Fibroblast of lung (primary cell): ENCODE data around the gene UGT2B11.

Source experiments
- EZH2 ChIP-seq: IDR thresholded peaks from 2 replicates; pipeline ENCODE4 v1.5.1; 2012; ENCODE audit warnings: low read length, control low read depth, mild to moderate bottlenecking; ENCODE audit errors: missing control alignments
- TF ChIP-seq, protein P1 (sequence below), 2 donors: IDR thresholded peaks in 1 of 2; conservative IDR thresholded peaks in 1 of 2; 1 replicate in 1 of 2; 2 replicates in 1 of 2; pipeline ENCODE4 v1.5.1; 2011 to 2012; ENCODE audit warnings: low read length in 2 of 2, control low read depth in 1 of 2, inconsistent platforms in 1 of 2, low read depth in 1 of 2, mild to moderate bottlenecking in 1 of 2

DNA sequence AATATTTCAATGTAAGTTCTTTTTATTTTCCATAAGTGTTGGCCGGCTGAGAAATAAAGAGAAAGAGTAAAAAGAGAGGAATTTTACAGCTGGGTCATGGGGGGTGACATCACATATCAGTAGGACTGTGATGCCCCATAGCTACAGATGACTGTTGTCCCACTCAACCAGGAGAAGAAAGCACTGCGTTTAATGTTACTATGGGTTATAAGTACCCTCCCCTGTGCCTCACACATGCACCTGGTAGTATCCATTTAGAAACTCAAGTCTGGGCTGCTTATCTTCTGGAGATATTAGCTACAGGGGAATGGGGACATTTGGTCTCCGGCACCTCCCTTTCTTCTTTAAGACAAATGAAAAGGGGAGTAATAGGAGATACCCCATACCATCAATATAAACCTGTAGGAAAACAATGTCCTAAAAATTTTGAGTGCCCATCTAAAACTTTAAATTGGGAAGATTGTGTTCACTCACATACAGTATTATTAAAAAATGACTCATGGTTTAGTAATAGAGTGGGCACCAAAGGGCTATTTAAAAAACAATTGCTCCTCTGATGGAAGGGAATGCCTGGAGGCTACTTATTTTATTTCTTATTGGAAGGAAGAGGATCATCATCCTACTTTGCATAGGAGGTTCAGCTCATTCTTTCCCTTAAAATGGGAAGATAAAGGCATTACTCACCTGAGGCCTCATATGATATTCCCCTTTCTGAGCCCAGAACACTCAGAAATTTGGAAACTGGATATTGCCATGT is 18.2 kb downstream of the UGT2B11 start:
- TF ChIP-seq, protein P1, sequence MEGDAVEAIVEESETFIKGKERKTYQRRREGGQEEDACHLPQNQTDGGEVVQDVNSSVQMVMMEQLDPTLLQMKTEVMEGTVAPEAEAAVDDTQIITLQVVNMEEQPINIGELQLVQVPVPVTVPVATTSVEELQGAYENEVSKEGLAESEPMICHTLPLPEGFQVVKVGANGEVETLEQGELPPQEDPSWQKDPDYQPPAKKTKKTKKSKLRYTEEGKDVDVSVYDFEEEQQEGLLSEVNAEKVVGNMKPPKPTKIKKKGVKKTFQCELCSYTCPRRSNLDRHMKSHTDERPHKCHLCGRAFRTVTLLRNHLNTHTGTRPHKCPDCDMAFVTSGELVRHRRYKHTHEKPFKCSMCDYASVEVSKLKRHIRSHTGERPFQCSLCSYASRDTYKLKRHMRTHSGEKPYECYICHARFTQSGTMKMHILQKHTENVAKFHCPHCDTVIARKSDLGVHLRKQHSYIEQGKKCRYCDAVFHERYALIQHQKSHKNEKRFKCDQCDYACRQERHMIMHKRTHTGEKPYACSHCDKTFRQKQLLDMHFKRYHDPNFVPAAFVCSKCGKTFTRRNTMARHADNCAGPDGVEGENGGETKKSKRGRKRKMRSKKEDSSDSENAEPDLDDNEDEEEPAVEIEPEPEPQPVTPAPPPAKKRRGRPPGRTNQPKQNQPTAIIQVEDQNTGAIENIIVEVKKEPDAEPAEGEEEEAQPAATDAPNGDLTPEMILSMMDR (conservative IDR thresholded peaks at IDR 0.05 in 1 of 2, IDR thresholded peaks at IDR 0.05 in 1 of 2; ENCODE audit: low read depth in 1 of 2, low read length in 2 of 2), result no peak
- no peak for TF ChIP-seq EZH2
